ENCODE results near the gene COL12A1. TPM values are rescaled to one million over a fixed set of nuclear protein-coding genes. Genes with fewer than 3 reads are reported as not detected.

Gene COL12A1
- total RNA-seq, 2 experiments from 2014 or later, result not detected

DNA sequence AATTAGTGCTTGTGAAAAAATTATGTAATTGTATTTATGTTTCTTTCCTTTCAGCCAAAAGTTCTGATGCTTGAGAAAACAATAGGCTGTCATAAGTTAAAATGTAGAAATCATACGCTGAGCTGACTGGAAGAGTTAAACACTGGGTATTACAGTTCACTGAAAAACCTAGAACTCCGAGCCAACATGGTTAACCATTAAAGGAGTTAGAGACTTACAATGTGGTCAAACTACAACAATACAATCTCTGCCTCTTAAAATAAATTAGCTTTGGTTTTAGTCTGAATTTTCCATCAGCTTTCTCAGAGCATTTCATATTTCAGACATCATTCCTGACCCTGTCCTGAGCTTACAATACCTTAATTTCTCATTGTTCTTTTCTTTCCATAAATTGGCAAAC lies 91.0 kb downstream of the COL12A1 start:
- ChIA-PET CTCF (ENCODE audit: unreplicated experiment) (no interaction called here), POLR2A (interaction anchor here (1.6 kb wide), 1 partner anchor 9 kb away, joined by 5 read pairs; no protein-coding TSS in a partner anchor)
- H3K36me3 ChIP-seq (ENCODE audit: insufficient read depth, low read length), result no peaks in the 10 kb centered on the region
- H4K20me1 ChIP-seq (ENCODE audit: insufficient read depth, low read length), result no peaks in the 10 kb centered on the region
- no peak for DNase-seq (ENCODE audit: low spot score)
- no peak overlapping the region for H2AFZ ChIP-seq (ENCODE audit: low read length)
- H3K4me3 ChIP-seq (ENCODE audit: low read depth, low read length, poor library complexity, severe bottlenecking), result no peak overlapping the region
- no peaks in the 10 kb centered on the region for H3K79me2 ChIP-seq (ENCODE audit: insufficient read depth, low read depth, low read length)
- H3K9me2 ChIP-seq (ENCODE audit: insufficient read depth, low read length), result no peaks in the 10 kb centered on the region
- no peak overlapping the region for H3K4me2 ChIP-seq (ENCODE audit: low read length)
- H3K9me3 ChIP-seq (ENCODE audit: low read length), result no peaks in the 10 kb centered on the region
- intact Hi-C loops (cut with micrococcal nuclease; ENCODE audit: unreplicated experiment), result no loop called here
- TF ChIP-seq CTCF (conservative IDR thresholded peaks at IDR 0.05; ENCODE audit: low read length) (no peak), EZH2phosphoT487 (IDR thresholded peaks at IDR 0.05; ENCODE audit: borderline replicate concordance, low read depth, low read length) (no peak)
- no peaks in the 10 kb centered on the region for H3K4me1 ChIP-seq (ENCODE audit: insufficient read depth, low read length, poor library complexity, severe bottlenecking)
- no TSS peak for BruUV-seq (replicated peaks)
- no peak overlapping the region for H3K27ac ChIP-seq (ENCODE audit: low read depth, low read length, poor library complexity, severe bottlenecking)

DNA sequence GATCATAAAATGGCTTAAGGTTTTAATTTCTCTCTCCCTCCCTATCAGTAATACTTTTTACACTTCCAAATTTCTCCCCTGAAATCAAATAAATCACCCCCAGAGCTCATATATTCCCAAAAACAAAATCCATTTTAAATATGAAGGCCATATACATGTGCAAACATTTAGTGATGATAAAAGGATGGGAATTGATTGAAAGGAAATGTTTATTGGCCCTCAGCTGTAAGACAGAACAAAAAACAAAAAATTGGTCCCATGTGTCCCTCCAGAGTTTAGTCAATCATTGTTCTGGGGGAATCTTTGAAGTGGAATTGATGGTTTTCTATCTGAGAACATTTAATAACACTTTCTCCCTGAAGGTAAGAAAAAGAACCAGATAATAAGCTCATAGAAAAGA lies 91.7 kb downstream of the COL12A1 start:
- no peak overlapping the region for H2AFZ ChIP-seq (ENCODE audit: low read length)
- no peak for DNase-seq (ENCODE audit: low spot score)
- H4K20me1 ChIP-seq (ENCODE audit: insufficient read depth, low read length), result no peaks in the 10 kb centered on the region
- TF ChIP-seq CTCF (conservative IDR thresholded peaks at IDR 0.05; ENCODE audit: low read length) (no peak), EZH2phosphoT487 (IDR thresholded peaks at IDR 0.05; ENCODE audit: borderline replicate concordance, low read depth, low read length) (no peak)
- intact Hi-C loops (cut with micrococcal nuclease; ENCODE audit: unreplicated experiment), result no loop called here
- CTCF ChIA-PET (ENCODE audit: unreplicated experiment), result no interaction called here
- no peaks in the 10 kb centered on the region for H3K79me2 ChIP-seq (ENCODE audit: insufficient read depth, low read depth, low read length)
- H3K9me3 ChIP-seq (ENCODE audit: low read length), result no peaks in the 10 kb centered on the region
- H3K4me3 ChIP-seq (ENCODE audit: low read depth, low read length, poor library complexity, severe bottlenecking), result no peak overlapping the region
- no peaks in the 10 kb centered on the region for H3K36me3 ChIP-seq (ENCODE audit: insufficient read depth, low read length)
- no TSS peak for BruUV-seq (replicated peaks)
- no peaks in the 10 kb centered on the region for H3K4me1 ChIP-seq (ENCODE audit: insufficient read depth, low read length, poor library complexity, severe bottlenecking)
- H3K27ac ChIP-seq (ENCODE audit: low read depth, low read length, poor library complexity, severe bottlenecking), result no peak overlapping the region
- POLR2A ChIA-PET, result interaction anchor here (1.6 kb wide), 1 partner anchor 9 kb away, joined by 5 read pairs; no protein-coding TSS in a partner anchor
- H3K4me2 ChIP-seq (ENCODE audit: low read length), result no peak overlapping the region
- H3K9me2 ChIP-seq (ENCODE audit: insufficient read depth, low read length), result no peaks in the 10 kb centered on the region

GRCh38 chr6:75113446-75113845 lies 92.4 kb downstream of the COL12A1 start:
- Histone ChIP-seq H3K36me3 (ENCODE audit: insufficient read depth, low read length) (no peaks in the 10 kb centered on the region), H3K79me2 (ENCODE audit: insufficient read depth, low read depth, low read length) (no peaks in the 10 kb centered on the region), H4K20me1 (ENCODE audit: insufficient read depth, low read length) (no peaks in the 10 kb centered on the region), H3K4me1 (ENCODE audit: insufficient read depth, low read length, poor library complexity, severe bottlenecking) (no peaks in the 10 kb centered on the region), H3K27ac (ENCODE audit: low read depth, low read length, poor library complexity, severe bottlenecking) (no peak overlapping the region), H3K4me3 (ENCODE audit: low read depth, low read length, poor library complexity, severe bottlenecking) (no peak overlapping the region), H3K9me2 (ENCODE audit: insufficient read depth, low read length) (no peaks in the 10 kb centered on the region), H2AFZ (ENCODE audit: low read length) (no peak overlapping the region), H3K4me2 (ENCODE audit: low read length) (no peak overlapping the region), H3K9me3 (ENCODE audit: low read length) (no peaks in the 10 kb centered on the region)
- no peak for DNase-seq (ENCODE audit: low spot score)
- no TSS peak for BruUV-seq (replicated peaks)
- TF ChIP-seq EZH2phosphoT487 (IDR thresholded peaks at IDR 0.05; ENCODE audit: borderline replicate concordance, low read depth, low read length), result no peak
- TF ChIP-seq CTCF (conservative IDR thresholded peaks at IDR 0.05; ENCODE audit: low read length), result no peak
- intact Hi-C loops (cut with micrococcal nuclease; ENCODE audit: unreplicated experiment), result no loop called here
- ChIA-PET POLR2A (no interaction called here), CTCF (ENCODE audit: unreplicated experiment) (no interaction called here)
